WTC11 (cell line): ENCODE data around the gene PTPRT.

Source experiments
- CTCF ChIP-seq: fragments of 200-600 bp; IDR thresholded peaks from 2 replicates; pipeline ENCODE4 v1.8.0; 2022; ENCODE audit warnings: antibody characterized with exemption
- FOXJ3 ChIP-seq: sonication (generic); formaldehyde crosslinking; IDR thresholded peaks from 2 replicates; pipeline ENCODE4 v1.9.0; 2021; ENCODE audit warnings: missing genetic modification reagents, mild to moderate bottlenecking, borderline replicate concordance
- ZNF317 ChIP-seq: sonication (generic); formaldehyde crosslinking; IDR thresholded peaks from 2 replicates; pipeline ENCODE4 v1.8.1; 2023; ENCODE audit warnings: low read depth, mild to moderate bottlenecking, moderate library complexity, missing genetic modification reagents, borderline replicate concordance
- ZNF416 ChIP-seq: fragments of 250-450 bp; sonication (Bioruptor Pico); IDR thresholded peaks from 2 replicates; pipeline ENCODE4 v1.9.0; 2021; ENCODE audit warnings: mild to moderate bottlenecking, inconsistent platforms
- ZNF423 ChIP-seq: fragments of 250-450 bp; sonication (Bioruptor Pico); IDR thresholded peaks from 2 replicates; pipeline ENCODE4 v2.1.2; 2022; ENCODE audit warnings: mild to moderate bottlenecking, moderate library complexity
- TF ChIP-seq, protein P1 (sequence below): sonication (generic); formaldehyde crosslinking; IDR thresholded peaks from 2 replicates; pipeline ENCODE4 v1.8.1; 2023; ENCODE audit warnings: mild to moderate bottlenecking, missing genetic modification reagents
- TF ChIP-seq, protein P2 (sequence below): sonication (generic); formaldehyde crosslinking; IDR thresholded peaks from 2 replicates; pipeline ENCODE4 v1.8.0; 2022; ENCODE audit warnings: mild to moderate bottlenecking, missing genetic modification reagents

GRCh38 chr20:43034981-43035724 lies 154.6 kb downstream of the PTPRT start:
- no peak for TF ChIP-seq ZNF416 (CRISPR knock-in tag)
- TF ChIP-seq, protein P1, sequence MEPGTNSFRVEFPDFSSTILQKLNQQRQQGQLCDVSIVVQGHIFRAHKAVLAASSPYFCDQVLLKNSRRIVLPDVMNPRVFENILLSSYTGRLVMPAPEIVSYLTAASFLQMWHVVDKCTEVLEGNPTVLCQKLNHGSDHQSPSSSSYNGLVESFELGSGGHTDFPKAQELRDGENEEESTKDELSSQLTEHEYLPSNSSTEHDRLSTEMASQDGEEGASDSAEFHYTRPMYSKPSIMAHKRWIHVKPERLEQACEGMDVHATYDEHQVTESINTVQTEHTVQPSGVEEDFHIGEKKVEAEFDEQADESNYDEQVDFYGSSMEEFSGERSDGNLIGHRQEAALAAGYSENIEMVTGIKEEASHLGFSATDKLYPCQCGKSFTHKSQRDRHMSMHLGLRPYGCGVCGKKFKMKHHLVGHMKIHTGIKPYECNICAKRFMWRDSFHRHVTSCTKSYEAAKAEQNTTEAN = no peak
- TF ChIP-seq, protein P2, sequence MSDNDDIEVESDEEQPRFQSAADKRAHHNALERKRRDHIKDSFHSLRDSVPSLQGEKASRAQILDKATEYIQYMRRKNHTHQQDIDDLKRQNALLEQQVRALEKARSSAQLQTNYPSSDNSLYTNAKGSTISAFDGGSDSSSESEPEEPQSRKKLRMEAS = no peak
- no peak for TF ChIP-seq ZNF423 (CRISPR knock-in tag)
- TF ChIP-seq ZNF317 = no peak
- no peak for TF ChIP-seq CTCF
- TF ChIP-seq FOXJ3 (CRISPR knock-in tag) = no peak
